ENCODE data around the gene WDR74. TPM values are rescaled to one million over a fixed set of nuclear protein-coding genes. Genes with fewer than 3 reads are reported as not detected.

Gene WDR74
- total and polyA plus RNA-seq, 9 of the 15 experiments (the other 6 are each of a cell fraction or from before 2014, with no cell fraction given) = 32.7 to 210 (median 114) TPM

DNA sequence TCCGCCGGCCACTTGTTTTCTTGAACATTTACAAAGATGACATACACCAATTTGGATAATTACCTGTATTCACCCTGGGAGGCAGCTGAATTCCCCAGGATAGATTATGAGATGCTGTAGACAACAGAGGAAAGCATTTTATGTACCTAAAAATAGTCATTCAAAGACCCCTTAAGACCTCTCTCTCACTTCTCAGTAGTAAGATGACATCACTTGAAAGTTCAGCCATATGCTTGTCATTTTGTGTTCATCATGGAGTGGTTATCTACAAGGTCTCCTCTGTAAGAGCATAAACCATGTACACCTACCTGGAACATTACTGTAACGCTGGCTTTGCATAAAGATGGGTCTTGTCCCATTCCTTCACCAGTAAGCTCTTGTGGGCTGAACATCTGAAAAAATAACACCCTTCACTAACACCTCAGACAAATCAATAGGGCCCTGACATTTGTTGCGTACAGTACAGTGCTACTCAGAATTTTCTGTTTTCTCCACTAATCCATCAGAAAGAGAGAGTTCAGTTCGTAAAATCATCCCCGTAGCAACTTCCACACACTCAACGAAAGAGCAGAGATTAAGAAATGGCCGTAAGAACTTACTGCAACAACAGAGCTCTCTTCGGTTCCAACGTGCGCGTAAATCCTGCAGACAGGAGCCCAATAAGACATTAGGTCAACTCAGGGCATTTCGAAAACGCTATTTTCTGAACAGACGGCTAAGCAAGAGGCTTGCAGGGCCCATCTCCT lies 15.6 kb upstream of the WDR74 start (continued):
- TF ChIP-seq, protein P1, sequence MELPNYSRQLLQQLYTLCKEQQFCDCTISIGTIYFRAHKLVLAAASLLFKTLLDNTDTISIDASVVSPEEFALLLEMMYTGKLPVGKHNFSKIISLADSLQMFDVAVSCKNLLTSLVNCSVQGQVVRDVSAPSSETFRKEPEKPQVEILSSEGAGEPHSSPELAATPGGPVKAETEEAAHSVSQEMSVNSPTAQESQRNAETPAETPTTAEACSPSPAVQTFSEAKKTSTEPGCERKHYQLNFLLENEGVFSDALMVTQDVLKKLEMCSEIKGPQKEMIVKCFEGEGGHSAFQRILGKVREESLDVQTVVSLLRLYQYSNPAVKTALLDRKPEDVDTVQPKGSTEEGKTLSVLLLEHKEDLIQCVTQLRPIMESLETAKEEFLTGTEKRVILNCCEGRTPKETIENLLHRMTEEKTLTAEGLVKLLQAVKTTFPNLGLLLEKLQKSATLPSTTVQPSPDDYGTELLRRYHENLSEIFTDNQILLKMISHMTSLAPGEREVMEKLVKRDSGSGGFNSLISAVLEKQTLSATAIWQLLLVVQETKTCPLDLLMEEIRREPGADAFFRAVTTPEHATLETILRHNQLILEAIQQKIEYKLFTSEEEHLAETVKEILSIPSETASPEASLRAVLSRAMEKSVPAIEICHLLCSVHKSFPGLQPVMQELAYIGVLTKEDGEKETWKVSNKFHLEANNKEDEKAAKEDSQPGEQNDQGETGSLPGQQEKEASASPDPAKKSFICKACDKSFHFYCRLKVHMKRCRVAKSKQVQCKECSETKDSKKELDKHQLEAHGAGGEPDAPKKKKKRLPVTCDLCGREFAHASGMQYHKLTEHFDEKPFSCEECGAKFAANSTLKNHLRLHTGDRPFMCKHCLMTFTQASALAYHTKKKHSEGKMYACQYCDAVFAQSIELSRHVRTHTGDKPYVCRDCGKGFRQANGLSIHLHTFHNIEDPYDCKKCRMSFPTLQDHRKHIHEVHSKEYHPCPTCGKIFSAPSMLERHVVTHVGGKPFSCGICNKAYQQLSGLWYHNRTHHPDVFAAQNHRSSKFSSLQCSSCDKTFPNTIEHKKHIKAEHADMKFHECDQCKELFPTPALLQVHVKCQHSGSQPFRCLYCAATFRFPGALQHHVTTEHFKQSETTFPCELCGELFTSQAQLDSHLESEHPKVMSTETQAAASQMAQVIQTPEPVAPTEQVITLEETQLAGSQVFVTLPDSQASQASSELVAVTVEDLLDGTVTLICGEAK (IDR thresholded peaks at IDR 0.05) = 0 out of 2 replicates have a peak, but pooled peaks have one; percentile 43
- TF ChIP-seq, protein P1 (CRISPR knock-in tag; IDR thresholded peaks at IDR 0.05) = no peak
- TF ChIP-seq FOXJ3 (CRISPR knock-in tag; IDR thresholded peaks at IDR 0.05) (no peak), POLR3A (IDR thresholded peaks at IDR 0.05; ENCODE audit: borderline replicate concordance, extremely low read depth, insufficient read depth, insufficient read length) (no peak), HMBOX1 (IDR thresholded peaks at IDR 0.05) (no peak), TGIF2 (CRISPR knock-in tag; IDR thresholded peaks at IDR 0.05) (peak; percentile 71; the same call in 1 of the 2 replicates), NFE2 (IDR thresholded peaks at IDR 0.05; ENCODE audit: low read depth) (no peak), ZBTB12 (CRISPR knock-in tag; IDR thresholded peaks at IDR 0.05) (no peak), PRPF4 (IDR thresholded peaks at IDR 0.05; ENCODE audit: insufficient read depth, low read depth, low read length, poor library complexity, severe bottlenecking) (peak; percentile 19), NR3C1 (CRISPR knock-in tag; IDR thresholded peaks at IDR 0.05) (peak; percentile 44; the same call in 1 of the 2 replicates), GTF2F1 (IDR thresholded peaks at IDR 0.05; ENCODE audit: low read depth, low read length) (no peak)
- TF ChIP-seq, protein P2, sequence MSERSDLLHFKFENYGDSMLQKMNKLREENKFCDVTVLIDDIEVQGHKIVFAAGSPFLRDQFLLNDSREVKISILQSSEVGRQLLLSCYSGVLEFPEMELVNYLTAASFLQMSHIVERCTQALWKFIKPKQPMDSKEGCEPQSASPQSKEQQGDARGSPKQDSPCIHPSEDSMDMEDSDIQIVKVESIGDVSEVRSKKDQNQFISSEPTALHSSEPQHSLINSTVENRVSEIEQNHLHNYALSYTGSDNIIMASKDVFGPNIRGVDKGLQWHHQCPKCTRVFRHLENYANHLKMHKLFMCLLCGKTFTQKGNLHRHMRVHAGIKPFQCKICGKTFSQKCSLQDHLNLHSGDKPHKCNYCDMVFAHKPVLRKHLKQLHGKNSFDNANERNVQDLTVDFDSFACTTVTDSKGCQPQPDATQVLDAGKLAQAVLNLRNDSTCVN (CRISPR knock-in tag; IDR thresholded peaks at IDR 0.05) = no peak
- TF ChIP-seq, protein P3, sequence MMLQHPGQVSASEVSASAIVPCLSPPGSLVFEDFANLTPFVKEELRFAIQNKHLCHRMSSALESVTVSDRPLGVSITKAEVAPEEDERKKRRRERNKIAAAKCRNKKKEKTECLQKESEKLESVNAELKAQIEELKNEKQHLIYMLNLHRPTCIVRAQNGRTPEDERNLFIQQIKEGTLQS (IDR thresholded peaks at IDR 0.05) = peak; percentile 60
- TF ChIP-seq, protein P3 (CRISPR knock-in tag; conservative IDR thresholded peaks at IDR 0.05) = no peak; the same call in 1 of the 2 replicates

All from K562 (cell line).